H9 (cell line): ENCODE results near the gene UBE2D2. TPM values are rescaled to one million over a fixed set of nuclear protein-coding genes. Genes with fewer than 3 reads are reported as not detected.

Experiments
- DNase-seq: peaks from one replicate; pipeline ENCODE4 v3.0.0-alpha.2; 2017
- H2AFZ ChIP-seq: one replicate; pipeline ENCODE4 v1.6.1; 2013; ENCODE audit warnings: mild to moderate bottlenecking, low read length, control low read depth, moderate library complexity
- H2AK5ac ChIP-seq: 2 replicates; pipeline ENCODE4 v1.6.1; 2013; ENCODE audit warnings: low read length, control low read depth, mixed read lengths; ENCODE audit not compliant: insufficient read length
- H2BK120ac ChIP-seq: one replicate; pipeline ENCODE4 v1.6.1; 2013; ENCODE audit warnings: low read depth, mild to moderate bottlenecking, low read length, control low read depth, inconsistent platforms; ENCODE audit not compliant: poor library complexity, severe bottlenecking
- H2BK12ac ChIP-seq: 2 replicates; pipeline ENCODE4 v1.6.1; 2013; ENCODE audit warnings: low read length, control low read depth, mixed read lengths, low read depth; ENCODE audit not compliant: insufficient read length
- H2BK15ac ChIP-seq: 2 replicates; pipeline ENCODE4 v1.6.1; 2013; ENCODE audit warnings: low read depth, low read length, control low read depth
- H2BK20ac ChIP-seq: one replicate; pipeline ENCODE4 v1.6.1; 2013; ENCODE audit warnings: low read depth, mild to moderate bottlenecking, low read length, control low read depth, inconsistent platforms; ENCODE audit not compliant: poor library complexity, severe bottlenecking
- H2BK5ac ChIP-seq: 2 replicates; pipeline ENCODE4 v1.6.1; 2013; ENCODE audit warnings: low read length, control low read depth, mixed read lengths; ENCODE audit not compliant: insufficient read length
- H3K14ac ChIP-seq: 2 replicates; pipeline ENCODE4 v1.6.1; 2013; ENCODE audit warnings: low read length, control low read depth; ENCODE audit not compliant: insufficient read depth
- H3K18ac ChIP-seq: 2 replicates; pipeline ENCODE4 v1.6.1; 2013; ENCODE audit warnings: low read depth, mild to moderate bottlenecking, mixed read lengths, low read length, control low read depth; ENCODE audit not compliant: insufficient read length
- H3K23ac ChIP-seq: 2 replicates; pipeline ENCODE4 v1.6.1; 2013; ENCODE audit warnings: low read length, control low read depth, mixed read lengths, low read depth; ENCODE audit not compliant: insufficient read length
- H3K23me2 ChIP-seq: 2 replicates; pipeline ENCODE4 v1.6.1; 2013; ENCODE audit warnings: low read depth, mild to moderate bottlenecking, mixed read lengths, low read length, control low read depth; ENCODE audit not compliant: insufficient read length, poor library complexity, severe bottlenecking
- H3K27ac ChIP-seq: 2 replicates; pipeline ENCODE4 v1.5.1; 2013; ENCODE audit warnings: low read length, control low read depth, mixed read lengths, low read depth; ENCODE audit not compliant: insufficient read length
- H3K27me3 ChIP-seq: 2 replicates; pipeline ENCODE4 v1.6.1; 2013; ENCODE audit warnings: low read length, control low read depth, inconsistent platforms; ENCODE audit not compliant: insufficient read depth
- H3K4ac ChIP-seq: 2 replicates; pipeline ENCODE4 v1.6.1; 2013; ENCODE audit warnings: low read depth, mild to moderate bottlenecking, control low read depth, inconsistent platforms, low read length, moderate library complexity
- H3K4me1 ChIP-seq: 2 replicates; pipeline ENCODE4 v1.6.1; 2013; ENCODE audit warnings: low read length, control low read depth, inconsistent platforms; ENCODE audit not compliant: insufficient read depth
- H3K4me2 ChIP-seq: 2 replicates; pipeline ENCODE4 v1.6.1; 2013; ENCODE audit warnings: low read length, control low read depth, mixed read lengths; ENCODE audit not compliant: insufficient read length, insufficient read depth
- H3K56ac ChIP-seq: 2 replicates; pipeline ENCODE4 v1.6.1; 2013; ENCODE audit warnings: low read depth, mild to moderate bottlenecking, mixed read lengths, low read length, control low read depth; ENCODE audit not compliant: insufficient read length
- H3K79me1 ChIP-seq: 2 replicates; pipeline ENCODE4 v1.6.1; 2013; ENCODE audit warnings: low read depth, mild to moderate bottlenecking, moderate library complexity, low read length, control low read depth, inconsistent platforms; ENCODE audit not compliant: insufficient read depth, poor library complexity, severe bottlenecking
- H3K79me2 ChIP-seq: 2 replicates; pipeline ENCODE4 v1.6.1; 2013; ENCODE audit warnings: low read length, control low read depth, inconsistent platforms; ENCODE audit not compliant: insufficient read depth
- H3K9ac ChIP-seq: 2 replicates; pipeline ENCODE4 v1.6.1; 2013; ENCODE audit warnings: low read length, control low read depth, mixed read lengths; ENCODE audit not compliant: insufficient read length; ENCODE audit errors: extremely low read depth
- H3K9me3 ChIP-seq: one replicate; pipeline ENCODE4 v1.6.1; 2013; ENCODE audit warnings: low read depth, low read length, inconsistent platforms; ENCODE audit not compliant: control insufficient read depth
- H3T11ph ChIP-seq: one replicate; pipeline ENCODE4 v1.6.1; 2013; ENCODE audit warnings: mild to moderate bottlenecking, low read length, control low read depth, inconsistent platforms
- H4K20me1 ChIP-seq: one replicate; pipeline ENCODE4 v1.6.1; 2013; ENCODE audit not compliant: control insufficient read depth, insufficient read length, insufficient read depth
- H4K5ac ChIP-seq: 2 replicates; pipeline ENCODE4 v1.6.1; 2013; ENCODE audit warnings: low read depth, mild to moderate bottlenecking, mixed read lengths, low read length, control low read depth; ENCODE audit not compliant: insufficient read length
- H4K8ac ChIP-seq: replicated peaks from 2 replicates; pipeline ENCODE4 v1.6.1; 2013; ENCODE audit warnings: low read length, control low read depth, mixed read lengths, low read depth; ENCODE audit not compliant: insufficient read length
- H4K91ac ChIP-seq: 2 replicates; pipeline ENCODE4 v1.6.1; 2013; ENCODE audit warnings: low read depth, mild to moderate bottlenecking, moderate library complexity, mixed read lengths, low read length, control low read depth; ENCODE audit not compliant: insufficient read length
- H3K27ac Mint-ChIP-seq, 3 experiments: 2 replicates in 2 of 3; 3 replicates in 1 of 3; pipeline ENCODE4 v1.8.0; 2020 to 2021; ENCODE audit warnings: mixed read lengths in 3 of 3, mild to moderate bottlenecking in 1 of 3, moderate library complexity in 1 of 3
- H3K27me3 Mint-ChIP-seq: 2 replicates; pipeline ENCODE4 v1.8.0; 2021; ENCODE audit warnings: low read depth, mild to moderate bottlenecking, moderate library complexity, mixed read lengths
- H3K36me3 Mint-ChIP-seq, 3 experiments: 2 replicates in 2 of 3; 3 replicates in 1 of 3; pipeline ENCODE4 v1.8.0; 2020 to 2021; ENCODE audit warnings: low read depth in 3 of 3, mixed read lengths in 3 of 3; ENCODE audit not compliant: insufficient read depth in 1 of 3
- H3K4me1 Mint-ChIP-seq, 2 experiments: 2 replicates each; pipeline ENCODE4 v1.8.0; 2020; ENCODE audit warnings: mixed read lengths in 2 of 2
- H3K4me3 Mint-ChIP-seq, 2 experiments: 2 replicates in 1 of 2; 3 replicates in 1 of 2; pipeline ENCODE4 v1.8.0; 2020 to 2021; ENCODE audit warnings: mild to moderate bottlenecking in 2 of 2, mixed read lengths in 2 of 2, moderate library complexity in 1 of 2
- H3K9me3 Mint-ChIP-seq, 2 experiments: 2 replicates in 1 of 2; 3 replicates in 1 of 2; pipeline ENCODE4 v1.8.0; 2020; ENCODE audit warnings: mild to moderate bottlenecking in 2 of 2, mixed read lengths in 2 of 2, moderate library complexity in 1 of 2
- CTCF ChIP-seq: fragments of 200-600 bp; sonication (generic); conservative IDR thresholded peaks from 3 replicates; pipeline ENCODE4 v1.8.0; 2021; ENCODE audit warnings: antibody characterized with exemption, mild to moderate bottlenecking
- whole genome bisulfite sequencing: extraction: QIAGEN DNeasy Blood & Tissue Kit; methylation state at CpG from one replicate; pipeline ENCODE4 v1.1.7; 2013; ENCODE audit warnings: missing lambda C conversion rate, low lambda C conversion rate, mixed read lengths; ENCODE audit not compliant: insufficient read length; ENCODE audit errors: extremely low coverage; 5-methylcytosine and 5-hydroxymethylcytosine counted together
- total RNA-seq: library from RNA; stranded (reverse); gene quantifications from 2 replicates; pipeline ENCODE4 v1.2.1, GENCODE V29; 2021

UBE2D2 gene
- total RNA-seq, 1 experiment from 2014 or later, result 236 TPM

- no peak overlapping the region for H2BK12ac ChIP-seq
- Mint-ChIP-seq H3K27ac (no peak overlapping the region), H3K4me3 (peak overlapping the region in 1 of 2 experiments; percentile 60; a peak in 2 of 5 replicates), H3K9me3 (no peaks in the 10 kb centered on the region; a peak in 1 of 5 replicates), H3K4me1 (peaks cover 68 to 81% of the 10 kb centered on the region in 2 experiments), H3K36me3 (no peaks in the 10 kb centered on the region; a peak in 2 of 7 replicates), H3K27me3 (peaks cover 21% of the 10 kb centered on the region)
- no peak overlapping the region for H4K91ac ChIP-seq
- no peak overlapping the region for H3K23ac ChIP-seq
- no peaks in the 10 kb centered on the region for H3K23me2 ChIP-seq
- no peak overlapping the region for H3K9ac ChIP-seq
- WGBS, result no CpG with 5 or more reads among the region's 11 CpGs
- H3K14ac ChIP-seq, result no peak overlapping the region
- no peak overlapping the region for H3K27ac ChIP-seq
- no peak for DNase-seq
- H2BK5ac ChIP-seq, result no peak overlapping the region
- no peaks in the 10 kb centered on the region for H3K9me3 ChIP-seq
- no peak overlapping the region for H3K4ac ChIP-seq
- H3K27me3 ChIP-seq, result no peaks in the 10 kb centered on the region; the same call in 1 of the 2 replicates
- no peak overlapping the region for H3K18ac ChIP-seq
- peaks cover 30% of the 10 kb centered on the region; the same call in 1 of the 2 replicates for H3K4me1 ChIP-seq
- no peak overlapping the region for H2AFZ ChIP-seq
- no peak overlapping the region for H4K5ac ChIP-seq
- TF ChIP-seq CTCF, result no peak
- H2AK5ac ChIP-seq, result no peak overlapping the region
- H3T11ph ChIP-seq, result no peak overlapping the region
- no peaks in the 10 kb centered on the region for H3K79me2 ChIP-seq
- H4K8ac ChIP-seq, result no peak overlapping the region
- no peak overlapping the region for H2BK15ac ChIP-seq
- no peak overlapping the region for H3K56ac ChIP-seq
- H3K79me1 ChIP-seq, result no peaks in the 10 kb centered on the region
- no peak overlapping the region for H2BK120ac ChIP-seq
- H2BK20ac ChIP-seq, result no peak overlapping the region
- H3K4me2 ChIP-seq, result no peak overlapping the region
- no peaks in the 10 kb centered on the region for H4K20me1 ChIP-seq
These were observed 78.7 kb downstream of the UBE2D2 start for GRCh38 chr5:139639619-139640380.
